ENCODE measurements around the gene HDGFL2.
"Not testable (repeated sequence)": the region's sequence is repeated elsewhere in the genome, so short reads cannot be mapped to it uniquely, and the experiment has no call there.

The HDGFL2 gene

DNA sequence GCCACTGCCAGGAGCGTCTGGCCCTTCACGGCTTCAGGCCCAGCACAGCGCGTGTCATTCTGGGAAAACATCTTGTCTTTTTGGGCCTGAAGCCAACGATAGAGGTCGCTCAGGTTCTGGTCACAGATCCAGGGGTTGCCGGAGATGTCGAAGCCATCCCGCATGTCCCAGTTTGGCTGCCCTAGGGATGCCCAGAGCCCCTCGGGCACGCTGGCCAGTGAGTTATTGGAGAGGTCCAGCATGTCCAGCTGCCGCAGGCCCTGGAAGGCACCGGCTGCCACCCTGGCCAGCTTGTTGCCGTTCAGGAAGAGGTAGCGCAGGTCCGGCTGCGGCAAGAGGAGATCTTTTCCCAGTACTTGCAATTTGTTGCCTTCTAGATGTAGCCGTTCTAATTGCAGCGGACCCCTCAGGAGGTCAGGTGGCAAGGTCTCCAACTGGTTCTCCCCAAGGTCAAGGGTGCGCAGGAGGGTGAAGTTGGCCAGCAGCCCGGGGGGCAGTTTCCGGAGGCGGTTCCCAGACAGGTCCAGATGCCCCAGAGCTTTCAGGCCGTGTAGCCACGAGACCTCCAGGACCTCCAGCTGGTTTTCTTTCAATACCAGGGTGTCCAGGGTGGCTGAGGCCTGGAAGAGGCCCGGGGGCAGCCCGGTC lies 66.0 kb downstream of the HDGFL2 start:
- DNase-seq, result no peak

DNA sequence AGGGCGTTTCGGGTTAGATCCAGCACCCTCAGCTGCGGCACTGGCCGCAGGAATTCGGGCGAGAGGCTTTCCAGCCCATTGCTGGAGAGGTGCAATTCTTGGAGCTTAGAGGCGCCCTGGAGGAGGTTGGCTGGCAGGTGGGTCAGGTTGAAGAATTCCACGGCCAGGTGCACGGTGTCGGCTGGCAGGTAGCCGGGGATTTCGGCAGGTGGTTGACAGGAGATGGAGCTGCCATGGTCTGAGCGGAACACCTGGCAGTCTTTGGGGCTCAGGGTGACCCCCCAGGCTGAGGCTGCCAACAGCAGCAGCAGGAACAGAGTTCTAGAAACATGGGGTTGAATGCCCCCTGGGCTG lies 66.5 kb downstream of the HDGFL2 start:
- DNase-seq, result no peak

DNA sequence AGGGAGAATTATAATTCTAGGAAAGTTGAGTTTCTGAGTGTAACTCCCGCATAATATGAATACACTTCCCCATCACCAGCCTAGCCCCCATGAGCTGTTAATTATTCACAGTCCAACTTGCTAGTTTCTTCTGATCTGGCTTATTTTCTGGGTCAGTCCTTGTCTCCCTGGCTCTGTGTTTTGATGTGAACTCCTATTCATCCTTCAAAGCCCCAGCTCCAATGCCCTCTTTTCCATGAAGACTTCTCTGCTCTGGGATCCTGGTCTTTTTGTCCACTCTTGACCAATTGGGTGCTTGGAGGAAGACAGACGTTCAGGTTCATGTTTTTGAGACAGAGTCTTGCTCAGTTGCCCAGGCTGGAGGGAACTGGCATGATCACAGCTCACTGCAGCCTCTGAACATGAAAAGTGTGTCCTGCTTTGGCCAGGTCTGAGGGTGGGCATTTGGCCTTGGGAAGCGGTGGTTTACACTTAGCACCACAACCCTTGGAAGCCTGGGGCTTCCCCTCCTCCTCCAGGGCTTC lies 67.1 kb downstream of the HDGFL2 start:
- no peak for DNase-seq

DNA sequence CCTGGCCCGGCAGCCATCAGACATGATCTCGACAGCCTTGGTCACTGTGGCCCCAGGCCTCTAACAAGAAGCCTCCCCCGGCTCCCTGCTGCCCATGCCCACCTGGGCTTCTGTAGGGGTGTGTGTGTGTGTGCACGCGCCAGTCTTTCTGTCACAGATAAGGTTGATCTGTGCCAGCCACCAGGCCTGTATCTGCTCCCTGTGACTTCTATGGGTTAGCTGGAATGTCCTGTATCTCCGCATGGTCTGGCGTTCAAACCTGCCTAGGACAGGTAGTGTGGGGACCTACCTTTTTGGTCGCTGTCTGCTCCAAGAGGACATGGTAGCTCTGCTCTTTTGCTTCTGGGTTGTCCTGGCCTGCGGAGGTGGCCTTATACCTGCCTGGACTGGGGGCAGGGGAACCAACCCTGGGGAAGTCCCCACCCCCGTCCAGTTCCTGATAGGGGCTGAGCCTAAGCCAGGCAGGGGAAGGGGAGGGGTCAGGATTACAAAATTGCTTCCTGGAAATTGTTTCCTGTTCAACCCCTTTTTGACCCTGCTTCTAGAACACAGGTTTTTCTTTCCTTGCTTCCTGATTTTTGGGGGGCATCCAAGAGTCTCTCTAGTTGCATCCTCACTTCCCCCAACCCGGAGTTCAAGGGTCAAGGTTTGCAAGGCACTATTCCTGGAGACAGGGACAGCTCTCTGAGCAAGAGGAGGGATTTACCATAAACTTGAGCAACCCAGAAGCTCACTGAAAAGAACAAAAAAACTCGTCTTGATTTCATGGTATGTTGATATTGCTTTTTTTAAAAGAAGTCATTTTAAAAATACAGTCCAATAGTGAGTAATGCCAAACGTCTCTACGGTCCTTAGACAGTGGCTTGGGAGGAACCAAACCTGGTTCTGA lies 67.8 kb downstream of the HDGFL2 start, which contains the start of gene LRG1:
TSS of gene LRG1 (minus strand) at position 344 of the 889 bp plus-strand sequence. CDS start at position 321, 23 bp downstream.
- no peak for DNase-seq

DNA sequence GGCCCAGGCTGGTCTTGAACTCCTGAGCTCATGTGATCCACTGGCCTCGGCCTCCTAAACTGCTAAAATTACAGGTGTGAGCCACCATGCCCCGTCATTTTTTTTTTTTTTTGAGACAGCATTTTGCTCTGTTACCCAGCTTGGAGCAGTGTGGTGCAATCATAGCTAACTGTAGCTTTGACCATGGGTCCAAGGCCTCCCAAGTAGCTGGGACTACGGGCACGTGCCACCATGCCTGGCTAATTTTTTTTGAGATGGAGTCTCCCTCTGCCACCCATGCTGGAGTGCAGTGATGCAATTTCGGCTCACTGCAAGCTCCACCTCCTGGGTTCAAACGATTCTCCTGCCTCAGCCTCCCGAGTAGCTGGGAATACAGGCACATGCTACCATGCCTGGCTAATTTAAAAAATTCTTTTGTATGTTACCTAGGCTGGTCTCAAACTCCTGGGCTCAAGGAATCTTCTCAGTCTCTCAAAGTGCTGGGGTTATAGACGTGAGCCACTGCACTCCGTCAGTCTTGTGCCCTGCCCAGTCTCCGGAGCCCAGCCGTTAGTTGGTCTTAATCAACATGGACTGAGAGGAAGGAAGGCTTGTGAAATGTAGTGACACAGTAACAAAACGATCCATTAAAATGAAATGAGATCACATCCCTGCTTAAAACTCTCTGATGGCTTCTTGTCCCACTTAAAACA lies 69.2 kb downstream of the HDGFL2 start:
- no peak for DNase-seq

DNA sequence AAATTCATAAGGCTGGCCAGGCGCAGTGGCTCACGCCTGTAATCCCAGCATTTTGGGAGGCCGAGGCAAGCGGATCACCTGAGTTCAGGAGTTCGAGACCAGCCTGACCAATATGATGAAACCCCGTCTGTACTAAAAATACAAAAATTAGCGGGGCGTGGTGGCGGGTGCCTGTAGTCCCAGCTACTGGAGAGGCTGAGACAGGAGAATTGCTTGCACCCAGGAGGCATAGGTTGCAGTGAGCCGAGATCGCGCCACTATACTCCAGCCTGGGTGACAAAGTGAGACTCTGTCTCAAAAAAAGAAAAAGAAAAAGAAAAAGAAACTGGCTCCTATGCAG lies 69.7 kb downstream of the HDGFL2 start:
- not testable (repeated sequence) for DNase-seq

DNA sequence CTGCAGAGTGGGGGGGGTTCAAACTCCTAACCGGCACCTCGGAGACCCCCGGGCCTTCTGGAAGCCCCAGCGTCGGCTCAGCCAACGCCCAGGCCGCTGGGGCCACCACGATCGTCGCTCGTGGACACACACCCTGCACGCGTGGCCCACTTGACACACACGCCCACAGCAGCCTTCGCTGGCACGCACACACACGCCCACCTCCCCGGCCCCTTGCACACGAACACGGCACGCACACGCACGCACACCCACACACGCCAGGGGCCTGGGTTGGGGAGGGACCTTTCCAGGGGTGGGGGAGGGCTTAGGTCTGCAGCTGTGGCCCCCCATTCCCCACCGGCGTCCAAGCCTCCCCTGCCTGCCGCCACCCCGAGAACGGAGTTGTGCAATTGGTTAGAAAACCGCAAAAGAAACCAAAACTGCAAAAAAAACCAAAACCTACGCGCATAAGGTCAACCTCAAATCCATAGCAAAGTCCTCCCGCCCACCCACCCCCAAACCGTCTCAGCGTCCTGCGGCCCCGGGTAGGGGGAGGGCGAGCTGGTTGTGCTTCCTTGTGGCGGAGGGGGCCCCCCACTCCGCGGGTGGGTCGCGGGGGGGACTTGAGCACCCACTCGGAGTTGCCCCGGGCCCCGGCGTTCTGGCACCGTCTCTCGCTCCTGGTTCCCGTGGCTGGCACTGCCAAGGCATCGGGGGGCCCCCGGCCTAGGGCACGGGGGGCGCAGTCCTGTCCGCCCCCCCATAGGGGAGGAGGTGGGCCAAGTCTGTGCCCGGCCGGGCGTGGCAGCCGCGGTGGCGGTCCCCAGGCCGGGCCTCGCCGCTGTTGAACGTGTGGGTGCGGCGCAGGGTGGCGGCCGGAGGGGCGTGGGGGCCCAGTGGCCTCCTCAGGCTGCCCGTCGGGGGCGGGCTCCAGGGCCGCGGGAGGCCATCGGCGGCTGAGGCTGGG lies 71.1 kb downstream of the HDGFL2 start:
- DNase-seq, result no peak

DNA sequence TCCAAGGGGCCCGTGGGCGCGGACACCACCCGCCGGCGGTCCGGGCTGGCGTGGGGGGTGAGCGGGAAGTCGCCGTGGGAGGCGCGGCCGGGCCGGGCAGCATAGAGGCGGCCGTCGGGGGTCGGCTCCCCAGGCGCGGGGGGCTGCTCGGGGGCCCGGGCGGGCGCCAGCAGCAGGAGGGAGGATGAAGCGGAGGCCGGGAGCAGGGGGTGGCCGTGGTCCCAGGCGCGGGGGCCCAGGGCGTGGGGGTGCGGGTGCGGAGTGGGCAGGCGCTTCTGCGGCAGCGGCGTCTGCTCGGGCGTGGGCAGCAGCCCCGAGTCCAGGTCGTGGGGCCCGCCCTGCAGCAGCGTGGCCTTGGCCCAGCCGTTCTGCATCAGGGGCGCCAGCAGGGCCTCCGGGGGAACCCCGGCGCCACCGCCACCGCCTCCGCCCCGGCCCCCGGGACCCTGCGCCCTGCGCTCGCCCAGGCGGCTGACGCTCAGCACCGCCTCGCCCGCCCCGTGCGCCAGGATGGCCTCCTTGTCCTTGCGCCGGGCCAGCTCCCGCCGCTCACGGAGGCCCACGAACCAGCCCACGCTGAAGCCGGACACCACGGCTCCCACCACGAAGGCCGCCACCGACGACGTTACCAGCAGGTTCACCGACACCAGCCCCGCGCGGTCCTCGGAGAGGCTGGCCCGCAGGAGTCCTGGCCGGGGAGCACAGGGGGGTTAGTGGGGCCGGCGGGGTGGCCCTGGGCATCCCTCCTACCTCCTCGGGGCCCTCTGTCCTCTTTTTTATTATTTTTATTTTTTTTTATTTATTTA lies 71.9 kb downstream of the HDGFL2 start:
- no peak for DNase-seq

DNA sequence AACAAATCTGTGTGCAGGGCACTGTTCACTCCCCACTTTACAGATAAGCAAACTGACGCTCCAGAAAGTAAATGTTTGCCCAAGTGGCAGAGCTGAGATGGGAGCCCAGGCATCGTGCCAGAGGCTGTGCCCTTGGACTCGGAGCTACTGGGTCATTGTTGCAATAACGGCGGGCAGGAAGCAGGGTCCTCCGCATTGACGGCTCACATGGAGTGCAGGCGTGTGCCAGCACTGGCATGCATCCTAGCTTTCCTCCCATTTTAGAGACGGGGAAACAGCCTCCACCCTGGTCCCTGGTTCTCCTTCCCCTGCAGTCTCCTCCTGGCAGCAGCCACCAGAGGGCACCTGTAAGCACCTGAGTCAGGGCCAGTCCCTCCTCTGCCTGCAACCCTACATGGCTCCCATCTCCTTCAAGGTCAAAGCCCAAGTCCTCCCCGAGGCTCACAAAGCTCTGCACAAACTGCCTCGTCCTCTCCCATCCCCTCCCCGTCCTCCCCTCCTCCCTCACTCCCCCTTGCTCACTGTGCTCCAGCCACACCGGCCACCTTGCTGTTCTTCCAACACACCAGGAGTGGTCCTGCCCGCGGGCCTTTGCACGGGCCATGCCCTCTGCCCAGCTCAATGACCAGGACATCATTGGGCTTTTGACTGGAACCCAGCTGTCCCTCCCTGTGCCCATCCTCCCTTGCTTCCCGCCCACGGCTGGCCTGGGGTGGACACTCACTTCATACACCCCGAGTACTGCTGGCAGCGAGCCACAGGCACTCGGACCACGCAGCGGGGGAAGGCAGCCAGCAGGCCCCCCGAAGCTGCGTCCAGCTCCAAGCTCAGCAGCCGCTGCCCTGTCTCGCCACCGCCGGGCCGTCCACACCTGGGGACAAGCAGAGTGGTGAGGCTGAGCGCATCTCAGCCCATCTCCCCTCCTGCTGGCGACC lies 75.5 kb downstream of the HDGFL2 start:
- DNase-seq, result no peak

DNA sequence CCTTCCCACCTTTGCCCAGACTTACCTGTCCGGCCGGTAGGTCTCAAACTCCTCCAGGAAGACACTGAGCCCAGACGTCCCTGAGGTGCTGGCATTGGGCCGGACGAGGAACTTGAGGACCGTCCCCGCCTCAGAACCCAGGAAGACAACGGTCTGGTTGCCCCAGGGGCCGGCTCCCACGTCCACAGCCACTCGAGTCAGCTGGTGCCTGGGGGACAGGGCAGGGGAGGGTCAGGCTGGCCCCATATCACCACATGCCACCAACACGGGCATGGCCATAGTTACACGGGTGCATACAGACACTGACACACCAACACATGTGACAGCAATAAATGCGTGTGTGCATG lies 76.1 kb downstream of the HDGFL2 start:
- DNase-seq, result no peak

DNA sequence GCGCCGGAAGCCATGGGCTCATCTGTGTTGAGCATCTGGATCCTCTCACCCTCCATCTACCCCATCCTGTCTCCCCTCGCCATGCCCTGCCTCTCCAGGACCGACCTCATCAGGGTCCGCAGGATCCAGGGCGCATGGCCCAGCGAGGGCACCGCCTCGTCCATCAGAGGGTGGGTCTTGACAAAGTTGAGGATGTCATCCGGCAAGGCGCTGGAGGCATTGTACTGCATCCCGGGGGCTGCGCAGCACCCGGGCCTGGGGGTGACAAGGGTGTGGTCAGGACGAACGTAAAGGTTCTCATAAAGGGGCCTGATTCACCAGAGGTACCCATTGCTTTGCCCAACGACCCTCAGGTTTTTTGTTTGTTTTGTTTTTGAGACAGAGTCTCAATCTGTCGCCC lies 77.9 kb downstream of the HDGFL2 start:
- no peak for DNase-seq

DNA sequence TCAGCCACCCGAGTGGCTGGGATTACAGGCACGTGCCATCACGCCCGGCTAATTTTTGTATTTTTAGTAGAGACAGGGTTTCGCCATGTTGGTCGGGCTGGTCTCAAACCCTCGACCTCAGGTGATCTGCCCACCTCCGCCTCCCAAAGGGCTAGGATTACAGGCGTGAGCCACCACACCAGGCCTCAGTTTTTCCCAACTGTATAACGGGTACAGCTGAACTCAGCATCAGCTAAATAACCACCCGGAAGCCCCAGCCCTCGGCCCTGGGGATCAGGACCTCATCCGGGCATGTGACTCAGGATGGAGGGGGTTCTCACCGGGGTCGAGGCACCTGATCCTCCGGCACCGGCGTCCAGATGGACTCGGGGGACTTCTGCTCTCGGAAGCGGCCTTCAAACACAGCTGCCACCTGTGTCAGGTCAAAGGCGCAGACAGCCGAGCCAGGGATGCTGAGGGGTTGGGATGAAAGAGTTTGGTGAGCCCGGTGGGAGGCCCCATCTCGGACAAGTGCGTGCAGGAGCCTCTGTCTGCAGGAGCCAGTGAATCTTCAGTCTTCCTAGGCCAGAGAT lies 78.5 kb downstream of the HDGFL2 start:
- DNase-seq, result no peak
